HCT116 (cell line): ENCODE measurements around the gene KPNA2. TPM values are rescaled to one million over a fixed set of nuclear protein-coding genes. Genes with fewer than 3 reads are reported as not detected.
"Not testable (repeated sequence)": the region's sequence is repeated elsewhere in the genome, so short reads cannot be mapped to it uniquely, and the experiment has no call there.

Experiments
- ATAC-seq: fragments of 200-7000 bp; cut with Tn5 transposase; 2 replicates; pipeline ENCODE4 v1.9.1; 2020; ENCODE audit warnings: mild to moderate bottlenecking, moderate library complexity
- BruUV-seq: library from RNA; stranded (reverse); fragments of 400-500 nt; replicated peaks from 2 replicates; lab custom pipeline; 2021; lab: Mats Ljungman, UMichigan
- CTCF ChIA-PET: fragments of 300-600 bp; sonication (Branson Sonifier 250); formaldehyde crosslinking; loops from one replicate; lab custom pipeline; 2021; ENCODE audit warnings: antibody characterized with exemption; lab: Charles Lee
- POLR2A ChIA-PET: fragments of 300-600, 350-600 bp; sonication (Branson Sonifier 250); formaldehyde crosslinking; loops from one replicate; lab custom pipeline; 2021; ENCODE audit warnings: antibody characterized with exemption; lab: Charles Lee
- RAD21 ChIA-PET, 2 experiments: fragments of 300-600 bp; sonication (Branson Sonifier 250); formaldehyde crosslinking; loops; one replicate each; lab custom pipeline; 2023; ENCODE audit warnings: low total read pairs in 2 of 2; ENCODE audit not compliant: uncharacterized antibody in 2 of 2, unreplicated experiment in 2 of 2, low non-redundant PET in 1 of 2; lab: Charles Lee
- DNase-seq: peaks from one replicate; pipeline ENCODE4 v3.0.0-alpha.2; 2010; ENCODE audit warnings: low read depth, low spot score
- H2AFZ ChIP-seq: fragments of 200-600 bp; shearing (Covaris generic), sonication (generic); 2 replicates; pipeline ENCODE4 v1.6.1; 2017; ENCODE audit warnings: low read depth, mixed run types, mixed read lengths, antibody characterized with exemption, low read length; ENCODE audit not compliant: poor library complexity, severe bottlenecking
- H3K27ac ChIP-seq: 2 replicates; pipeline ENCODE4 v1.5.1; 2012; ENCODE audit warnings: low read depth, low read length
- H3K27me3 ChIP-seq: fragments of 200-600 bp; sonication (generic); 2 replicates; pipeline ENCODE4 v1.6.1; 2016; ENCODE audit warnings: mixed run types, low read length, mixed read lengths; ENCODE audit not compliant: insufficient read depth
- H3K36me3 ChIP-seq, 2 experiments: fragments of 200-500 bp in 1 of 2; fragments of 200-600 bp in 1 of 2; sonication (Bioruptor generic) in 1 of 2; sonication (generic) in 1 of 2; 2 replicates each; pipeline versions ENCODE4 v1.5.1 to v1.6.1; 2014 to 2016; ENCODE audit warnings: low read length in 2 of 2, inconsistent platforms in 1 of 2, mixed read lengths in 1 of 2, mixed run types in 1 of 2; ENCODE audit not compliant: insufficient read depth in 2 of 2, control insufficient read depth in 1 of 2
- H3K4me1 ChIP-seq, 2 experiments: fragments of 200-600 bp in 1 of 2; sonication (generic) in 1 of 2; 2 replicates each; pipeline versions ENCODE4 v1.5.1 to v1.6.1; 2012 to 2017; ENCODE audit warnings: low read length in 2 of 2, inconsistent platforms in 1 of 2, mild to moderate bottlenecking in 1 of 2, mixed read lengths in 1 of 2, mixed run types in 1 of 2, moderate library complexity in 1 of 2; ENCODE audit not compliant: insufficient read depth in 2 of 2, control insufficient read depth in 1 of 2
- H3K4me2 ChIP-seq: fragments of 200-600 bp; sonication (generic); 2 replicates; pipeline ENCODE4 v1.6.1; 2017; ENCODE audit warnings: mixed run types, low read length, mixed read lengths
- H3K4me3 ChIP-seq, 2 experiments: fragments of 200-600 bp in 1 of 2; sonication (generic) in 1 of 2; replicated peaks in 1 of 2; 2 replicates each; pipeline ENCODE4 v1.5.1; 2011 to 2016; ENCODE audit warnings: low read length in 2 of 2, control low read depth in 1 of 2, low read depth in 1 of 2, mild to moderate bottlenecking in 1 of 2, mixed read lengths in 1 of 2, mixed run types in 1 of 2
- H3K79me2 ChIP-seq: fragments of 200-600 bp; sonication (generic); 2 replicates; pipeline ENCODE4 v1.6.1; 2017; ENCODE audit warnings: mild to moderate bottlenecking, mixed run types, low read length, moderate library complexity, mixed read lengths; ENCODE audit not compliant: insufficient read depth
- H3K9ac ChIP-seq: fragments of 200-600 bp; sonication (generic); 2 replicates; pipeline ENCODE4 v1.6.1; 2016; ENCODE audit warnings: low read length, mixed read lengths
- H3K9me2 ChIP-seq: fragments of 200-600 bp; sonication (generic), shearing (Covaris generic); 2 replicates; pipeline ENCODE4 v1.6.1; 2017; ENCODE audit warnings: mixed run types, mild to moderate bottlenecking, moderate library complexity; ENCODE audit not compliant: insufficient read depth
- H3K9me3 ChIP-seq, 2 experiments: fragments of 200-500 bp in 1 of 2; fragments of 200-600 bp in 1 of 2; sonication (Bioruptor generic) in 1 of 2; sonication (generic) in 1 of 2; 2 replicates each; pipeline ENCODE4 v1.6.1; 2014 to 2017; ENCODE audit warnings: low read length in 2 of 2, mixed read lengths in 2 of 2, inconsistent platforms in 1 of 2, low read depth in 1 of 2, mild to moderate bottlenecking in 1 of 2, mixed run types in 1 of 2, moderate library complexity in 1 of 2; ENCODE audit not compliant: control insufficient read depth in 1 of 2, insufficient read depth in 1 of 2
- H4K20me1 ChIP-seq: fragments of 200-600 bp; sonication (generic), shearing (Covaris generic); 2 replicates; pipeline ENCODE4 v1.6.1; 2017; ENCODE audit warnings: mixed run types, mild to moderate bottlenecking, moderate library complexity; ENCODE audit not compliant: insufficient read depth
- ATF3 ChIP-seq: IDR thresholded peaks from 2 replicates; pipeline ENCODE4 v1.6.1; 2012
- CEBPB ChIP-seq: IDR thresholded peaks from 2 replicates; pipeline ENCODE4 v1.6.1; 2012; ENCODE audit warnings: low read depth
- CTCF ChIP-seq, 3 experiments: fragments of 200-600 bp in 1 of 3; sonication (generic) in 1 of 3; IDR thresholded peaks in 2 of 3; conservative IDR thresholded peaks in 1 of 3; 2 replicates each; pipeline ENCODE4 v1.5.1; 2012 to 2017; ENCODE audit warnings: low read depth in 2 of 3, low read length in 2 of 3, antibody characterized with exemption in 1 of 3, borderline replicate concordance in 1 of 3, control low read depth in 1 of 3, mild to moderate bottlenecking in 1 of 3, mixed read lengths in 1 of 3, mixed run types in 1 of 3, moderate library complexity in 1 of 3; ENCODE audit not compliant: insufficient read depth in 1 of 3
- EZH2 ChIP-seq: fragments of 200-600 bp; sonication (generic); IDR thresholded peaks from 2 replicates; pipeline ENCODE4 v1.6.1; 2017; ENCODE audit warnings: antibody characterized with exemption, mixed run types
- EZH2phosphoT487 ChIP-seq: fragments of 200-600 bp; IDR thresholded peaks from 2 replicates; pipeline ENCODE4 v1.6.1; 2018; ENCODE audit warnings: antibody characterized with exemption, borderline replicate concordance
- FOSL1 ChIP-seq: IDR thresholded peaks from 2 replicates; pipeline ENCODE4 v1.6.1; 2012; ENCODE audit warnings: low read depth
- POLR2A ChIP-seq: IDR thresholded peaks from 2 replicates; pipeline ENCODE4 v1.7.0; 2011; ENCODE audit warnings: borderline replicate concordance; ENCODE audit not compliant: insufficient read depth, insufficient read length; ENCODE audit errors: extremely low read depth
- SIN3A ChIP-seq: IDR thresholded peaks from 2 replicates; pipeline ENCODE4 v1.6.1; 2012; ENCODE audit warnings: low read depth
- SP1 ChIP-seq: IDR thresholded peaks from 2 replicates; pipeline ENCODE4 v1.6.1; 2012; ENCODE audit warnings: low read depth
- ZBTB33 ChIP-seq: IDR thresholded peaks from 2 replicates; pipeline ENCODE4 v1.6.1; 2011; ENCODE audit warnings: mild to moderate bottlenecking, low read length, moderate library complexity; ENCODE audit not compliant: insufficient replicate concordance; ENCODE audit errors: extremely low read depth
- ZFX ChIP-seq: fragments of 450-650 bp; IDR thresholded peaks from 2 replicates; pipeline ENCODE4 v1.6.1; 2017
- intact Hi-C: fragments of 100-400 bp; cut with micrococcal nuclease; formaldehyde crosslinking; loops from 2 replicates; pipeline ENCODE4 v1.10.0; 2022
- total RNA-seq: library from RNA; stranded (reverse); gene quantifications from one replicate; pipeline ENCODE4 v1.2.1, GENCODE V29; 2021; ENCODE audit not compliant: unreplicated experiment

KPNA2 gene
- total RNA-seq, 1 experiment from 2014 or later, result 330 TPM

GRCh38 chr17:68022547-68022946, 13.0 kb upstream of the KPNA2 start:
- H3K4me2 ChIP-seq, DNase-seq, H2AFZ ChIP-seq, ATAC-seq, H3K9me2 ChIP-seq, H3K4me3 ChIP-seq, H3K27me3 ChIP-seq, H3K9ac ChIP-seq, H3K27ac ChIP-seq, intact Hi-C loops, H3K79me2 ChIP-seq, RAD21 ChIA-PET, H3K9me3 ChIP-seq, H3K36me3 ChIP-seq, BruUV-seq, H4K20me1 ChIP-seq: not testable (repeated sequence)
- ChIA-PET POLR2A (interaction anchor here (0.8 kb wide), 1 partner anchor 13 kb away, joined by 3 read pairs; the partner anchor contains the start of gene KPNA2), CTCF (interaction anchor here (1.3 to 1.4 kb wide), 2 partner anchors 11 to 13 kb away, joined by 3 to 4 read pairs; partner anchors contain the start of gene KPNA2)
- TF ChIP-seq CTCF (IDR thresholded peaks at IDR 0.05 in 2 of 3, conservative IDR thresholded peaks at IDR 0.05 in 1 of 3; ENCODE audit: borderline replicate concordance in 1 of 3, insufficient read depth in 1 of 3, low read depth in 2 of 3, low read length in 2 of 3), result peak in 1 of 3 experiments; percentile 44; a peak in 2 of 6 replicates
- peaks cover 13 to 27% of the 10 kb centered on the region in 2 experiments for H3K4me1 ChIP-seq

- Histone ChIP-seq H3K4me3 (no peak overlapping the region), H3K27ac (no peak overlapping the region), H3K9me2 (no peaks in the 10 kb centered on the region), H3K4me1 (peaks cover 19 to 30% of the 10 kb centered on the region in 2 experiments), H3K9me3 (no peaks in the 10 kb centered on the region), H3K4me2 (0 out of 2 replicates have a peak overlapping the region, but pooled peaks have one; percentile 2), H3K27me3 (no peaks in the 10 kb centered on the region), H3K9ac (no peak overlapping the region), H3K36me3 (no peaks in the 10 kb centered on the region), H2AFZ (peak overlapping the region; percentile 49), H3K79me2 (no peaks in the 10 kb centered on the region), H4K20me1 (no peaks in the 10 kb centered on the region)
- TF ChIP-seq SIN3A (no peak), POLR2A (no peak), ATF3 (no peak), ZFX (no peak), ZBTB33 (no peak), CEBPB (no peak), EZH2 (no peak), SP1 (no peak), FOSL1 (no peak), EZH2phosphoT487 (no peak)
- RAD21 ChIA-PET, result no interaction called here
- POLR2A ChIA-PET, result no interaction called here
- ATAC-seq, result no peak
- DNase-seq, result no peak
- intact Hi-C loops, result no loop called here
- BruUV-seq, result no TSS peak
- CTCF ChIA-PET, result interaction anchor here (0.8 to 1.8 kb wide), 2 partner anchors 10 to 18 kb away, joined by 3 to 5 read pairs; no protein-coding TSS in a partner anchor
Observed at GRCh38 chr17:68029512-68030215, 5.9 kb upstream of the KPNA2 start.
